ENCODE measurements around the gene ANKRD52. TPM values are rescaled to one million over a fixed set of nuclear protein-coding genes. Genes with fewer than 3 reads are reported as not detected.
A peak's percentile ranks its signal among the peaks of the same experiment; 100 is the strongest.

Gene ANKRD52
- total and polyA plus RNA-seq, 9 of the 15 experiments (the other 6 are each of a cell fraction or from before 2014, with no cell fraction given) = 0.52 to 46.8 (median 7.9) TPM

DNA sequence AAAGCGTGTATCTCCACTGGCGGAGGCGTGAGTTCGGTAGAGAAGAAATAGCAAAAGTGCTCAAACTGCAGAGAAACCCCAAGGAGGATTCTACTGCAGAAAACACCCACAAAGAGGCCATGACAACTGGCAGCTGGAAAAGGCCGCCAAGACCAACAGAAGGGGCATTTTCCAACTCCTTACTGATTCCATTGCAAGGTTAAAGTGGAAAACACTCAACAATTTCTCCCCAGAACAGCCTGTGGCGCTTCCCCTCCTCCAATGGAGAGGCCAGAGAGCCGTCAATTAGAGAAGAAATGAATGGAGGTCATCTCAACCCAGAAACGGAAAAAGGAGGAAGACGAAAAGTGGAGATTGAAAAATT, 618 bp upstream of the ANKRD52 start (continued):
- TF ChIP-seq CHD7 (IDR thresholded peaks at IDR 0.05; ENCODE audit: low read depth, low read length) = no peak
- TF ChIP-seq SRSF1 (IDR thresholded peaks at IDR 0.05; ENCODE audit: low read depth, low read length) = no peak
- TF ChIP-seq, protein P1, sequence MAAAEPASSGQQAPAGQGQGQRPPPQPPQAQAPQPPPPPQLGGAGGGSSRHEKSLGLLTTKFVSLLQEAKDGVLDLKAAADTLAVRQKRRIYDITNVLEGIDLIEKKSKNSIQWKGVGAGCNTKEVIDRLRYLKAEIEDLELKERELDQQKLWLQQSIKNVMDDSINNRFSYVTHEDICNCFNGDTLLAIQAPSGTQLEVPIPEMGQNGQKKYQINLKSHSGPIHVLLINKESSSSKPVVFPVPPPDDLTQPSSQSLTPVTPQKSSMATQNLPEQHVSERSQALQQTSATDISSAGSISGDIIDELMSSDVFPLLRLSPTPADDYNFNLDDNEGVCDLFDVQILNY (CRISPR knock-in tag; IDR thresholded peaks at IDR 0.05) = no peak
- peak; percentile 22; the same call in 1 of the 2 replicates for TF ChIP-seq ZNF24 (IDR thresholded peaks at IDR 0.05)
- TF ChIP-seq, protein P2, sequence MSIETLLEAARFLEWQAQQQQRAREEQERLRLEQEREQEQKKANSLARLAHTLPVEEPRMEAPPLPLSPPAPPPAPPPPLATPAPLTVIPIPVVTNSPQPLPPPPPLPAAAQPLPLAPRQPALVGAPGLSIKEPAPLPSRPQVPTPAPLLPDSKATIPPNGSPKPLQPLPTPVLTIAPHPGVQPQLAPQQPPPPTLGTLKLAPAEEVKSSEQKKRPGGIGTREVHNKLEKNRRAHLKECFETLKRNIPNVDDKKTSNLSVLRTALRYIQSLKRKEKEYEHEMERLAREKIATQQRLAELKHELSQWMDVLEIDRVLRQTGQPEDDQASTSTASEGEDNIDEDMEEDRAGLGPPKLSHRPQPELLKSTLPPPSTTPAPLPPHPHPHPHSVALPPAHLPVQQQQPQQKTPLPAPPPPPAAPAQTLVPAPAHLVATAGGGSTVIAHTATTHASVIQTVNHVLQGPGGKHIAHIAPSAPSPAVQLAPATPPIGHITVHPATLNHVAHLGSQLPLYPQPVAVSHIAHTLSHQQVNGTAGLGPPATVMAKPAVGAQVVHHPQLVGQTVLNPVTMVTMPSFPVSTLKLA (conservative IDR thresholded peaks at IDR 0.05) = no peak
- TF ChIP-seq PKNOX1 (IDR thresholded peaks at IDR 0.05) = 0 out of 2 replicates have a peak, but pooled peaks have one; percentile 19
- TF ChIP-seq BACH1 (tag; IDR thresholded peaks at IDR 0.05) = no peak
- no peak for TF ChIP-seq NFE2L1 (tag; IDR thresholded peaks at IDR 0.05; ENCODE audit: borderline replicate concordance, low read depth)
- TF ChIP-seq XRCC4 (IDR thresholded peaks at IDR 0.05; ENCODE audit: extremely low read depth, insufficient read depth, insufficient read length) = no peak
- TF ChIP-seq TAF9B (IDR thresholded peaks at IDR 0.05; ENCODE audit: partially characterized antibody) = no peak
- no peak for TF ChIP-seq MAFG (tag; conservative IDR thresholded peaks at IDR 0.05)

Measured in K562 (cell line).